ENCODE results near the gene TFCP2.
A peak's percentile ranks its signal among the peaks of the same experiment; 100 is the strongest.

TFCP2 gene

GRCh38 chr12:51156245-51156765 lies 16.6 kb downstream of the TFCP2 start:
- DNase-seq (ENCODE audit: low spot score) = no peak

GRCh38 chr12:51152953-51153352 lies 20.0 kb downstream of the TFCP2 start:
- no peak for DNase-seq (ENCODE audit: low spot score)

GRCh38 chr12:51150777-51151176 lies 22.2 kb downstream of the TFCP2 start:
- DNase-seq (ENCODE audit: low spot score) = no peak

GRCh38 chr12:51147309-51147708 lies 25.6 kb downstream of the TFCP2 start:
- no peak for DNase-seq (ENCODE audit: low spot score)

- no peak for DNase-seq (ENCODE audit: low spot score)
These were observed 33.6 kb downstream of the TFCP2 start for GRCh38 chr12:51139292-51139844.

GRCh38 chr12:51132693-51133092 lies 40.2 kb downstream of the TFCP2 start:
- no peak for DNase-seq (ENCODE audit: low spot score)

- no peak for DNase-seq (ENCODE audit: low spot score)
These were observed 41.0 kb downstream of the TFCP2 start for GRCh38 chr12:51131745-51132521.

- no peak for DNase-seq (ENCODE audit: low spot score)
These were observed 44.0 kb downstream of the TFCP2 start for GRCh38 chr12:51128919-51129318.

GRCh38 chr12:51127050-51127729 lies 45.7 kb downstream of the TFCP2 start:
- no peak for DNase-seq (ENCODE audit: low spot score)

- no peak for DNase-seq (ENCODE audit: low spot score)
These were observed 46.6 kb downstream of the TFCP2 start for GRCh38 chr12:51126297-51126696.

GRCh38 chr12:51124504-51124903 lies 48.4 kb downstream of the TFCP2 start:
- no peak for DNase-seq (ENCODE audit: low spot score)

- DNase-seq (ENCODE audit: low spot score) = no peak
These were observed 50.1 kb downstream of the TFCP2 start for GRCh38 chr12:51122844-51123243.

GRCh38 chr12:51118706-51119105 lies 54.2 kb downstream of the TFCP2 start:
- no peak for DNase-seq (ENCODE audit: low spot score)

- DNase-seq (ENCODE audit: low spot score) = no peak
These were observed 57.4 kb downstream of the TFCP2 start for GRCh38 chr12:51115533-51115932.

GRCh38 chr12:51108136-51108535 lies 64.8 kb downstream of the TFCP2 start:
- DNase-seq (ENCODE audit: low spot score) = no peak

GRCh38 chr12:51103977-51104376 lies 69.0 kb downstream of the TFCP2 start:
- no peak for DNase-seq (ENCODE audit: low spot score)

- no peak for DNase-seq (ENCODE audit: low spot score)
These were observed 74.3 kb downstream of the TFCP2 start for GRCh38 chr12:51098611-51099010.

GRCh38 chr12:51090705-51091229 lies 82.2 kb downstream of the TFCP2 start:
- DNase-seq (ENCODE audit: low spot score) = no peak

- DNase-seq (ENCODE audit: low spot score) = no peak
These were observed 85.1 kb downstream of the TFCP2 start for GRCh38 chr12:51087818-51088217.

GRCh38 chr12:51086933-51087332 lies 86.0 kb downstream of the TFCP2 start:
- no peak for DNase-seq (ENCODE audit: low spot score)

- DNase-seq (ENCODE audit: low spot score) = no peak
These were observed 87.2 kb downstream of the TFCP2 start for GRCh38 chr12:51085757-51086156.

- DNase-seq (ENCODE audit: low spot score) = peak; percentile 95
These were observed 89.7 kb downstream of the TFCP2 start, which contains the start of gene CSRNP2 for GRCh38 chr12:51083126-51083833. TSS of gene CSRNP2 (minus strand) at chr12:51083596. CDS start at chr12:51076561, 7,035 bp downstream.

All from SK-N-DZ (cell line).